HepG2 (cell line): ENCODE data around the gene NUSAP1. TPM values are rescaled to one million over a fixed set of nuclear protein-coding genes. Genes with fewer than 3 reads are reported as not detected.

Experiments used
- ATF7 ChIP-seq, 2 experiments: fragments of 450-650 bp in 1 of 2; sonication (generic) in 1 of 2; formaldehyde crosslinking in 1 of 2; IDR thresholded peaks; 2 replicates each; pipeline versions ENCODE4 v1.4.0 to v1.6.1; 2016 to 2020; ENCODE audit warnings: antibody characterized with exemption in 1 of 2, mild to moderate bottlenecking in 1 of 2, missing genetic modification reagents in 1 of 2
- CCDC6 ChIP-seq: sonication (generic); formaldehyde crosslinking; IDR thresholded peaks from 2 replicates; pipeline ENCODE4 v1.8.1; 2022; ENCODE audit warnings: mild to moderate bottlenecking, missing genetic modification reagents, moderate library complexity
- FOXC1 ChIP-seq: sonication (generic); formaldehyde crosslinking; IDR thresholded peaks from 2 replicates; pipeline ENCODE4 v1.8.0; 2022; ENCODE audit warnings: mild to moderate bottlenecking, missing genetic modification reagents, borderline replicate concordance
- HOXA5 ChIP-seq: sonication (generic); formaldehyde crosslinking; IDR thresholded peaks from 2 replicates; pipeline ENCODE4 v1.4.0; 2020; ENCODE audit warnings: missing genetic modification reagents
- HOXD1 ChIP-seq: sonication (generic); formaldehyde crosslinking; IDR thresholded peaks from 2 replicates; pipeline ENCODE4 v1.5.0; 2020; ENCODE audit warnings: missing genetic modification reagents
- MIXL1 ChIP-seq: IDR thresholded peaks from 2 replicates; pipeline ENCODE4 v1.6.1; 2016
- PATZ1 ChIP-seq: sonication (generic); formaldehyde crosslinking; IDR thresholded peaks from 2 replicates; pipeline ENCODE4 v1.4.0; 2020; ENCODE audit warnings: missing genetic modification reagents
- PHB2 ChIP-seq: fragments of 450-650 bp; IDR thresholded peaks from 2 replicates; pipeline ENCODE4 v1.6.1; 2018; ENCODE audit not compliant: partially characterized antibody
- SP4 ChIP-seq: sonication (generic); formaldehyde crosslinking; IDR thresholded peaks from 2 replicates; pipeline ENCODE4 v1.8.1; 2023; ENCODE audit warnings: mild to moderate bottlenecking, missing genetic modification reagents
- TBX2 ChIP-seq: sonication (generic); formaldehyde crosslinking; IDR thresholded peaks from 2 replicates; pipeline ENCODE4 v1.5.0; 2020; ENCODE audit warnings: missing genetic modification reagents, mild to moderate bottlenecking, borderline replicate concordance
- TCF12 ChIP-seq, 2 experiments: fragments of 450-650 bp in 1 of 2; sonication (generic) in 1 of 2; formaldehyde crosslinking in 1 of 2; IDR thresholded peaks; 2 replicates each; pipeline versions ENCODE4 v1.6.1 to v1.8.0; 2017 to 2022; ENCODE audit warnings: antibody characterized with exemption in 1 of 2, mild to moderate bottlenecking in 1 of 2, missing genetic modification reagents in 1 of 2, moderate library complexity in 1 of 2
- WIZ ChIP-seq: sonication (generic); formaldehyde crosslinking; IDR thresholded peaks from 2 replicates; pipeline ENCODE4 v1.5.1; 2020; ENCODE audit warnings: mild to moderate bottlenecking, missing genetic modification reagents
- ZBTB1 ChIP-seq: sonication (generic); formaldehyde crosslinking; IDR thresholded peaks from 2 replicates; pipeline ENCODE4 v1.4.0; 2020; ENCODE audit warnings: missing genetic modification reagents, borderline replicate concordance
- ZNF124 ChIP-seq: sonication (generic); formaldehyde crosslinking; IDR thresholded peaks from 2 replicates; pipeline ENCODE4 v1.4.0; 2020; ENCODE audit warnings: missing genetic modification reagents
- ZNF280B ChIP-seq: sonication (generic); formaldehyde crosslinking; IDR thresholded peaks from 2 replicates; pipeline ENCODE4 v1.5.0; 2020; ENCODE audit warnings: missing genetic modification reagents, mild to moderate bottlenecking, borderline replicate concordance
- ZNF333 ChIP-seq: sonication (generic); formaldehyde crosslinking; IDR thresholded peaks from 2 replicates; pipeline ENCODE4 v1.4.0; 2020; ENCODE audit warnings: mild to moderate bottlenecking, missing genetic modification reagents, borderline replicate concordance
- ZNF432 ChIP-seq: sonication (generic); formaldehyde crosslinking; IDR thresholded peaks from 2 replicates; pipeline ENCODE4 v1.5.0; 2020; ENCODE audit warnings: missing genetic modification reagents, mild to moderate bottlenecking, borderline replicate concordance
- ZNF468 ChIP-seq: sonication (generic); formaldehyde crosslinking; IDR thresholded peaks from 2 replicates; pipeline ENCODE4 v1.8.0; 2022; ENCODE audit warnings: mild to moderate bottlenecking, moderate library complexity, missing genetic modification reagents
- ZNF775 ChIP-seq: sonication (generic); formaldehyde crosslinking; IDR thresholded peaks from 2 replicates; pipeline ENCODE4 v1.4.0; 2020; ENCODE audit warnings: missing genetic modification reagents, mild to moderate bottlenecking, moderate library complexity, borderline replicate concordance
- ZNF850 ChIP-seq: sonication (generic); formaldehyde crosslinking; conservative IDR thresholded peaks from 2 replicates; pipeline ENCODE4 v1.9.0; 2021; ENCODE audit warnings: mild to moderate bottlenecking, missing genetic modification reagents
- ZNF878 ChIP-seq: sonication (generic); formaldehyde crosslinking; IDR thresholded peaks from 2 replicates; pipeline ENCODE4 v1.8.1; 2023; ENCODE audit warnings: mild to moderate bottlenecking, missing genetic modification reagents, moderate library complexity
- polyA plus RNA-seq, 8 experiments: library from polyadenylated mRNA; depleted of rRNA in 3 of 8; stranded (reverse) in 7 of 8; unstranded in 1 of 8; fragments of >200 nt; fragmentation: Illumina TruSeq in 4 of 8; extraction: Trizol in 4 of 8; gene quantifications; 2 replicates each; pipeline versions ENCODE4 v1.2.1 to v1.2.3, GENCODE V29; 2011 to 2016; ENCODE audit warnings: low read depth in 4 of 8, missing spikeins in 1 of 8, mixed read lengths in 1 of 8; ENCODE audit not compliant: insufficient read depth in 1 of 8
- total RNA-seq, 5 experiments: library from RNA; depleted of rRNA; stranded (reverse); fragments of >200 nt; fragmentation: Illumina TruSeq; extraction: Trizol; gene quantifications; 2 replicates each; pipeline ENCODE4 v1.2.3, GENCODE V29; 2016; ENCODE audit warnings: low read depth in 1 of 5
- TF ChIP-seq, protein P1 (sequence below): sonication (generic); formaldehyde crosslinking; IDR thresholded peaks from 2 replicates; pipeline ENCODE4 v1.9.0; 2022; ENCODE audit warnings: missing genetic modification reagents, mild to moderate bottlenecking, borderline replicate concordance

The NUSAP1 gene
- total and polyA plus RNA-seq, 2 of the 13 experiments (the other 11 are each of a cell fraction or from before 2014, with no cell fraction given): 59.5 to 106 TPM

DNA sequence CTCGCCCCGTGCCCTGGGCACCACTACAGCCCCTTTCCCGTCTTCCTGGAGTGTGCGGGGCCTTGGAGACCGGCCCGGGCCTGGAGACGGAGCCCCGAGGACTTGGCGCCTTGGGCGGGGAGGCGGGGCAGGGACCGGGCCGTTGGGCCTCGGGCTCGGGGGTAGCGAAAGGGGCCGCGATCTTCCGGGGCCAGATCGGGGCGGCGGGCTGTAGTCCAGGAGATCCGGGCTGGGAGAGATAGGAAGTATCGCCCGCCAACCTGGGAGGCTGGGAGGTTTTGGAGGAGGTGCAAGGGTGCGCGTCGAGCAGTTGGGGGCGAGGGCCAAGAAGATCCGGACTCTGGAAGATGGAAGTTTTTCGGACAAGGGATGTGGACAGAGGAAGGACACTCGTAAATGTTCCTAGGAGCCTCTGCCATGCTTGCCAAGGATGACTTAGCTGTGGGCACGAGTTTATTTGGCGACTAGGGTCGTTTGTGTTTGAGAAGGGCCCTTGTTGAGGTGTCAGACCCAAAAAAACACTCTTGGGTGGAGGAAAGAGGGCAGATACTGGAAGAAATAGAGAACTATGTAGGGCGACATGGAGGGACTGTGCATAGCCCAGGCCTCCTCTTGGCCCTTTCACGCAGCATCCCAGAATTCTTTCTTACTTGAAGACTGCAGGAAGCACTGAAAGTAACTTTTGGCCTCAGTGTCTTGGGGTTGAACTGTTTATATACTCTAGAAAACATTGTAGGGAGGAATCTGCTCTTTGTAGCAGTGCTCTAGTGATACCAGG is 84.9 kb downstream of the NUSAP1 start (continued):
- TF ChIP-seq HOXD1 (CRISPR knock-in tag): 0 out of 2 replicates have a peak, but pooled peaks have one; percentile 33
- no peak for TF ChIP-seq ZNF850 (CRISPR knock-in tag)
- 0 out of 2 replicates have a peak, but pooled peaks have one; percentile 31 for TF ChIP-seq CCDC6 (CRISPR knock-in tag)
- TF ChIP-seq ZNF280B (CRISPR knock-in tag): 0 out of 2 replicates have a peak, but pooled peaks have one; percentile 35
- no peak for TF ChIP-seq WIZ (CRISPR knock-in tag)
- TF ChIP-seq PHB2: no peak
- TF ChIP-seq SP4 (CRISPR knock-in tag): no peak
- no peak for TF ChIP-seq ZNF432 (CRISPR knock-in tag)
- TF ChIP-seq ZNF333 (CRISPR knock-in tag): no peak
- TF ChIP-seq ZNF468 (CRISPR knock-in tag): no peak
- peak; percentile 11; the same call in 1 of the 2 replicates for TF ChIP-seq HOXA5 (CRISPR knock-in tag)
- TF ChIP-seq TBX2: peak; percentile 64
- no peak for TF ChIP-seq ZNF878 (CRISPR knock-in tag)
- TF ChIP-seq, protein P1, sequence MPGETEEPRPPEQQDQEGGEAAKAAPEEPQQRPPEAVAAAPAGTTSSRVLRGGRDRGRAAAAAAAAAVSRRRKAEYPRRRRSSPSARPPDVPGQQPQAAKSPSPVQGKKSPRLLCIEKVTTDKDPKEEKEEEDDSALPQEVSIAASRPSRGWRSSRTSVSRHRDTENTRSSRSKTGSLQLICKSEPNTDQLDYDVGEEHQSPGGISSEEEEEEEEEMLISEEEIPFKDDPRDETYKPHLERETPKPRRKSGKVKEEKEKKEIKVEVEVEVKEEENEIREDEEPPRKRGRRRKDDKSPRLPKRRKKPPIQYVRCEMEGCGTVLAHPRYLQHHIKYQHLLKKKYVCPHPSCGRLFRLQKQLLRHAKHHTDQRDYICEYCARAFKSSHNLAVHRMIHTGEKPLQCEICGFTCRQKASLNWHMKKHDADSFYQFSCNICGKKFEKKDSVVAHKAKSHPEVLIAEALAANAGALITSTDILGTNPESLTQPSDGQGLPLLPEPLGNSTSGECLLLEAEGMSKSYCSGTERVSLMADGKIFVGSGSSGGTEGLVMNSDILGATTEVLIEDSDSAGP: 0 out of 2 replicates have a peak, but pooled peaks have one; percentile 10
- TF ChIP-seq MIXL1 (CRISPR knock-in tag): no peak
- TF ChIP-seq ATF7 (IDR thresholded peaks at IDR 0.05): no peak
- no peak for TF ChIP-seq ATF7 (CRISPR knock-in tag; IDR thresholded peaks at IDR 0.05)
- TF ChIP-seq PATZ1: 0 out of 2 replicates have a peak, but pooled peaks have one; percentile 35
- TF ChIP-seq FOXC1: peak; percentile 8; the same call in 1 of the 2 replicates
- TF ChIP-seq TCF12 (IDR thresholded peaks at IDR 0.05): no peak
- no peak for TF ChIP-seq TCF12 (CRISPR knock-in tag; IDR thresholded peaks at IDR 0.05)
- no peak for TF ChIP-seq ZNF775 (CRISPR knock-in tag)
- no peak for TF ChIP-seq ZNF124 (CRISPR knock-in tag)
- TF ChIP-seq ZBTB1 (CRISPR knock-in tag): no peak
